ENCODE measurements around the gene PLD4.

Gene PLD4

GRCh38 chr14:104953896-104954656 lies 29.4 kb downstream of the PLD4 start:
- in situ Hi-C loops (cut with MboI; ENCODE audit: low sequenced_read_pairs), result no loop called here

- in situ Hi-C loops (cut with MboI; ENCODE audit: low sequenced_read_pairs), result no loop called here
These were observed 30.2 kb downstream of the PLD4 start for GRCh38 chr14:104954746-104955395.

- in situ Hi-C loops (cut with MboI; ENCODE audit: low sequenced_read_pairs), result no loop called here
These were observed 30.7 kb downstream of the PLD4 start for GRCh38 chr14:104955396-104955770.

GRCh38 chr14:104956290-104956890 lies 31.7 kb downstream of the PLD4 start:
- in situ Hi-C loops (cut with MboI; ENCODE audit: low sequenced_read_pairs), result no loop called here

GRCh38 chr14:104957146-104958113 lies 32.8 kb downstream of the PLD4 start:
- in situ Hi-C loops (cut with MboI; ENCODE audit: low sequenced_read_pairs), result no loop called here

- in situ Hi-C loops (cut with MboI; ENCODE audit: low sequenced_read_pairs), result no loop called here
These were observed 39.9 kb downstream of the PLD4 start for GRCh38 chr14:104964546-104964945.

GRCh38 chr14:104965561-104966231 lies 41.0 kb downstream of the PLD4 start:
- in situ Hi-C loops (cut with MboI; ENCODE audit: low sequenced_read_pairs), result no loop called here

- in situ Hi-C loops (cut with MboI; ENCODE audit: low sequenced_read_pairs), result no loop called here
These were observed 41.7 kb downstream of the PLD4 start for GRCh38 chr14:104966261-104966865.

- in situ Hi-C loops (cut with MboI; ENCODE audit: low sequenced_read_pairs), result no loop called here
These were observed 42.3 kb downstream of the PLD4 start for GRCh38 chr14:104966981-104967385.

- in situ Hi-C loops (cut with MboI; ENCODE audit: low sequenced_read_pairs), result no loop called here
These were observed 42.9 kb downstream of the PLD4 start for GRCh38 chr14:104967386-104968152.

- in situ Hi-C loops (cut with MboI; ENCODE audit: low sequenced_read_pairs), result no loop called here
These were observed 43.5 kb downstream of the PLD4 start for GRCh38 chr14:104968153-104968527.

- in situ Hi-C loops (cut with MboI; ENCODE audit: low sequenced_read_pairs), result no loop called here
These were observed 44.1 kb downstream of the PLD4 start for GRCh38 chr14:104968541-104969401.

- in situ Hi-C loops (cut with MboI; ENCODE audit: low sequenced_read_pairs), result no loop called here
These were observed 45.1 kb downstream of the PLD4 start for GRCh38 chr14:104969741-104970230.

GRCh38 chr14:104970231-104971068 lies 45.8 kb downstream of the PLD4 start:
- in situ Hi-C loops (cut with MboI; ENCODE audit: low sequenced_read_pairs), result no loop called here

GRCh38 chr14:104971447-104972240 lies 47.0 kb downstream of the PLD4 start:
- in situ Hi-C loops (cut with MboI; ENCODE audit: low sequenced_read_pairs), result no loop called here

- in situ Hi-C loops (cut with MboI; ENCODE audit: low sequenced_read_pairs), result no loop called here
These were observed 47.8 kb downstream of the PLD4 start for GRCh38 chr14:104972301-104973134.
